GM12873 (cell line): Measurements from ENCODE around the gene MLH1.

ENCODE experiments used
- CTCF ChIP-seq: IDR thresholded peaks from 2 replicates; pipeline ENCODE4 v1.5.1; 2012; ENCODE audit warnings: low read depth, mild to moderate bottlenecking, moderate library complexity, low read length, control low read depth; ENCODE audit not compliant: insufficient read depth; ENCODE audit errors: missing control alignments

The MLH1 gene

GRCh38 chr3:37096288-37096687 is 103.0 kb downstream of the MLH1 start:
- TF ChIP-seq CTCF: no peak

GRCh38 chr3:37096975-37097374 is 103.7 kb downstream of the MLH1 start:
- no peak for TF ChIP-seq CTCF

GRCh38 chr3:37097776-37098175 is 104.5 kb downstream of the MLH1 start:
- TF ChIP-seq CTCF: no peak

GRCh38 chr3:37098884-37099283 is 105.6 kb downstream of the MLH1 start:
- no peak for TF ChIP-seq CTCF

- TF ChIP-seq CTCF: no peak
Measured at GRCh38 chr3:37099469-37099868, 106.2 kb downstream of the MLH1 start.

- TF ChIP-seq CTCF: no peak
Measured at GRCh38 chr3:37100411-37100810, 107.1 kb downstream of the MLH1 start.
